Measurements from ENCODE around the gene HAP1. TPM values are rescaled to one million over a fixed set of nuclear protein-coding genes. Genes with fewer than 3 reads are reported as not detected.

Gene HAP1
- total RNA-seq = not detected
- total RNA-seq (2013) = not detected

DNA sequence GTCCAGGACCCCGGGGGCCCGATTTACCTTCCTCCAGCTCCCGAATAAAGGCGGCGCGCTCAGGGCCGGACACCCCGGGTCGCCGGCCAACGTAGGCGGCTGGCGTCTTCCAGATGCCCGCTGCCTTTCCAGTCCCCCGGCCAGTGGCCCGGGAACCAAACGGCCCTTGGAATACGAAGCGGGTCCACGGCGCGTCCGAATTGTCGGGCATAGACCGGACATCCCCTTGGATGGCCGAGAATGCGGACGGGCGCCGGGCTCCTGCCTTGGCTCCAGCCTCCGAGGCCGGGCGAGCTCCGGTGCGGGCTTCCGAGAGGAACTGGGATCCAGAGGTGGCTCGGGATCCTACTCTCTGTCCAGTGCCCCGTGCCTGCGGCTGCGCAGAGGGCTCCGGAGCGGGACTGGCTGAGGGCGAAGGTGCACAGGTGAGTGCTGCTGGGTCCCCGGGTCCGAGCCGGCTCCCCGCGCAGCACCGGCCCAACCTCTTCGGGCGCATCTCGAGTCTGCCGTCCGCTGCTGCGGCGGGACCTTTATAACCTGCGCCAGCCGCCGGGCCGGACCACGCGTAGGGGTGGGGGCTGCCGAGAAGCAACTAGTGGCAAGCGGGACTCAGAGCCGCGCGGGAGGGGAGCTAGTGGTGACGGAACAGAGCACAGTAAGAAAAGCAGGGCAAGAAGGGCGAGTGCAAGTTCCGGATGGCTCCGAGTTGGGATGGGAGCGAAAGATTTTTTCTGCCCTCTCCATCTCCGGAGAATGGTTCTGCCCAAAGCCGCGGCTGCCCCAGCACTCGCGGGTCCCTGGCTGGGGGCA is at the start of gene HAP1:
HAP1 (minus strand) TSS at position 505 of the 810 bp plus-strand sequence; CDS start at position 496, 9 bp downstream.
- Mint-ChIP-seq H3K9me3 (no peaks in the 10 kb centered on the region), H3K4me3 (no peak within 1 kb of the TSS), H3K4me1 (no peaks in the 10 kb centered on the region), H3K27ac (no peak within 1 kb of the TSS), H3K36me3 (no peaks in the 10 kb centered on the region), H3K27me3 (ENCODE audit: low read depth in 2 of 2) (peaks cover 39 to 42% of the 10 kb centered on the region in 2 donors)
- ATAC-seq (no peak), DNase-seq (peak in 1 of 2 donors; percentile 24)
- no peak for TF ChIP-seq CTCF (IDR thresholded peaks at IDR 0.05)
- 2% methylated on average over 77 of the region's 77 CpGs for WGBS (ENCODE audit: insufficient coverage)
- Histone ChIP-seq H3K27me3 (ENCODE audit: control insufficient read depth, insufficient read depth, low read length) (peaks cover 27% of the 10 kb centered on the region), H3K4me1 (ENCODE audit: control insufficient read depth, insufficient read depth, low read length) (peaks cover 16% of the 10 kb centered on the region), H3K4me3 (ENCODE audit: low read length) (no peak within 1 kb of the TSS), H3K36me3 (ENCODE audit: control insufficient read depth, insufficient read depth, low read length) (no peaks in the 10 kb centered on the region), H3K27ac (ENCODE audit: low read length) (no peak within 1 kb of the TSS), H3K9me3 (ENCODE audit: control insufficient read depth, insufficient read depth, low read length) (no peaks in the 10 kb centered on the region)
- intact Hi-C loops (cut with micrococcal nuclease) = no loop called here

GRCh38 chr17:41782142-41782541 is 47.7 kb upstream of the HAP1 start:
- peaks cover 7% of the 10 kb centered on the region for H3K27me3 ChIP-seq (ENCODE audit: control insufficient read depth, insufficient read depth, low read length)
- no peaks in the 10 kb centered on the region for H3K9me3 ChIP-seq (ENCODE audit: control insufficient read depth, insufficient read depth, low read length)
- H3K4me1 ChIP-seq (ENCODE audit: control insufficient read depth, insufficient read depth, low read length) = peaks cover 36% of the 10 kb centered on the region
- intact Hi-C loops (cut with micrococcal nuclease) = no loop called here
- no peaks in the 10 kb centered on the region for H3K36me3 Mint-ChIP-seq
- H3K36me3 ChIP-seq (ENCODE audit: control insufficient read depth, insufficient read depth, low read length) = no peaks in the 10 kb centered on the region
- no peak overlapping the region for H3K27ac ChIP-seq (ENCODE audit: low read length)
- TF ChIP-seq CTCF (IDR thresholded peaks at IDR 0.05) = no peak
- ATAC-seq (no peak), DNase-seq (no peak)
- H3K4me3 Mint-ChIP-seq = no peak overlapping the region
- H3K9me3 Mint-ChIP-seq = no peaks in the 10 kb centered on the region
- H3K4me1 Mint-ChIP-seq = peaks cover 0 to 14% of the 10 kb centered on the region in 2 donors
- H3K27me3 Mint-ChIP-seq (ENCODE audit: low read depth in 2 of 2) = peaks cover 14 to 27% of the 10 kb centered on the region in 2 donors
- no peak overlapping the region for H3K4me3 ChIP-seq (ENCODE audit: low read length)
- no peak overlapping the region for H3K27ac Mint-ChIP-seq
- WGBS (ENCODE audit: insufficient coverage) = 71% methylated on average over 4 of the region's 4 CpGs

- Mint-ChIP-seq H3K36me3 (no peaks in the 10 kb centered on the region), H3K4me1 (peaks cover 0 to 10% of the 10 kb centered on the region in 2 donors), H3K9me3 (no peaks in the 10 kb centered on the region), H3K4me3 (no peak overlapping the region), H3K27me3 (ENCODE audit: low read depth in 2 of 2) (peaks cover 14 to 24% of the 10 kb centered on the region in 2 donors), H3K27ac (no peak overlapping the region)
- peaks cover 31% of the 10 kb centered on the region for H3K4me1 ChIP-seq (ENCODE audit: control insufficient read depth, insufficient read depth, low read length)
- H3K4me3 ChIP-seq (ENCODE audit: low read length) = no peak overlapping the region
- WGBS (ENCODE audit: insufficient coverage) = 79% methylated on average over 13 of the region's 13 CpGs
- intact Hi-C loops (cut with micrococcal nuclease) = no loop called here
- ATAC-seq (no peak), DNase-seq (no peak)
- peaks cover 7% of the 10 kb centered on the region for H3K27me3 ChIP-seq (ENCODE audit: control insufficient read depth, insufficient read depth, low read length)
- H3K27ac ChIP-seq (ENCODE audit: low read length) = no peak overlapping the region
- no peak for TF ChIP-seq CTCF (IDR thresholded peaks at IDR 0.05)
- no peaks in the 10 kb centered on the region for H3K9me3 ChIP-seq (ENCODE audit: control insufficient read depth, insufficient read depth, low read length)
- H3K36me3 ChIP-seq (ENCODE audit: control insufficient read depth, insufficient read depth, low read length) = no peaks in the 10 kb centered on the region
These were observed 47.1 kb upstream of the HAP1 start for GRCh38 chr17:41781404-41782110.
